ENCODE data around the gene CFAP57. TPM values are rescaled to one million over a fixed set of nuclear protein-coding genes. Genes with fewer than 3 reads are reported as not detected.
"Not testable (repeated sequence)": the region's sequence is repeated elsewhere in the genome, so short reads cannot be mapped to it uniquely, and the experiment has no call there.

Gene CFAP57
- total RNA-seq, 1 donor from 2014 or later = 4.1 TPM

GRCh38 chr1:43205671-43206070 is 33.5 kb downstream of the CFAP57 start:
- no peaks in the 10 kb centered on the region for H3K9me3 ChIP-seq
- H3K36me3 ChIP-seq = no peaks in the 10 kb centered on the region
- H3K27ac ChIP-seq = peak overlapping the region; percentile 76
- intact Hi-C loops (cut with DNase I) = no loop called here
- DNase-seq = no peak
- peaks cover 19% of the 10 kb centered on the region for H3K4me1 ChIP-seq
- no peak overlapping the region for H3K4me3 ChIP-seq
- ATAC-seq = no peak
- TF ChIP-seq CTCF (IDR thresholded peaks at IDR 0.05) = no peak
- no peaks in the 10 kb centered on the region for H3K27me3 ChIP-seq (ENCODE audit: low read depth)

DNA sequence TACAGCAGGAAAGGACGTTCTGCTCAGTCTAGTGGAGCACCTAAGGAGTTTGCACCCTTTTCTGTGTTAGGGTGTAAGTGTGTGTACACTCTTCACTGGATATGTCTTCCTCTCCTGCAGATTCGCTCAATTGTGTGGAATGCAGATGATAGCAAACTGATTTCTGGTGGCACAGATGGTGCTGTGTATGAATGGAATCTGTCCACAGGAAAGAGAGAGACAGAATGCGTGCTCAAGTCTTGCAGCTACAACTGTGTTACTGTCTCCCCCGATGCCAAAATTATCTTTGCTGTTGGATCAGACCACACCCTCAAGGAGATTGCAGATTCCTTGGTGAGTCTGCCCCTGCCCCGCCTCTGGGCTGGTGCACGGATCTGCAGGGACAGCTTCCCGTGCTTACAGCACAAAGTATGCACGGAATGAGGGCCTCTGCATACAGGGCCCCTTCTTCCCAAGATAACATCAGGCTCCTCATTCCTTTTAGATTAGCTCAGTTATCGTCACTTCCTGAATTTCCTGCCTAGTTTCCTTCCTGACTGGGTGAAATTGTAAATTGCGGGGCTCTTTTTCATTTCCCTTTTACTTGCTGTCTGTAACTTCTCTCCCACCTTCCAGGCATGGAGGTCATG is 34.6 kb downstream of the CFAP57 start:
- Histone ChIP-seq H3K36me3 (no peaks in the 10 kb centered on the region), H3K4me3 (peak overlapping the region; percentile 21), H3K27ac (peak overlapping the region; percentile 76), H3K27me3 (ENCODE audit: low read depth) (no peaks in the 10 kb centered on the region), H3K4me1 (peaks cover 19% of the 10 kb centered on the region), H3K9me3 (no peaks in the 10 kb centered on the region)
- ATAC-seq (peak; percentile 94 to 95), DNase-seq (peak; percentile 67)
- intact Hi-C loops (cut with DNase I) = no loop called here
- no peak for TF ChIP-seq CTCF (IDR thresholded peaks at IDR 0.05)

DNA sequence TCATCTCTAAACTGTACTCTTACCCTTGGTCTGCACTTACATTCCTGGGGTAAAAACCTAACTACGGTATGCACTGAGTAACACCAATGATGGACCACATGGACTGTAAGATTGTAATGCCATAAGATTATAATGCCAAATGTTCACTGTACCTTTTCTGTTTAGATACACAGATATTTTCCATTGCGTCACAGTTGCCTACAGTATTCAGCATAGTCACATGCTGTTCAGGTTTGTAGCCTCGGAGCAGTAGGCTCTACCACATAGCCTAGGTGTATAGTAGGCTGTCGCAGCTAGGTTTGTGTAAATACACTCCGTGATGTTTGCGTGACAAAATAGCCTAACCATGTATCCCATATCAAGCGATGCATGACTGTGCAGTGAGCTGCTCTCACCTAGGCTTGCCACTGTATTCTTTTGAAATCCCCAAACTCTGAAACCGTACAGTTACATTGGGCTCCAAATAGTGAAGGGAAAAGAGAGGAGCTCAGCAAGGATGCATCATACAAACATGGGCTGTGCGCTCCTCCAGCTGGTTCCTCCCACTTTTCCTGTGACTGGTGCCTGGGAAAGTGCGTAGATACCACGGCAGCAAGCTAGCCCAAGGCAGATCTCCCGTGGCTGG is 35.2 kb downstream of the CFAP57 start:
- Histone ChIP-seq H3K9me3 (no peaks in the 10 kb centered on the region), H3K27me3 (ENCODE audit: low read depth) (no peaks in the 10 kb centered on the region), H3K36me3 (no peaks in the 10 kb centered on the region), H3K4me3 (peak overlapping the region; percentile 21), H3K27ac (peak overlapping the region; percentile 76), H3K4me1 (peaks cover 19% of the 10 kb centered on the region)
- DNase-seq (no peak), ATAC-seq (peak; percentile 6 to 40)
- intact Hi-C loops (cut with DNase I) = no loop called here
- TF ChIP-seq CTCF (IDR thresholded peaks at IDR 0.05) = no peak

DNA sequence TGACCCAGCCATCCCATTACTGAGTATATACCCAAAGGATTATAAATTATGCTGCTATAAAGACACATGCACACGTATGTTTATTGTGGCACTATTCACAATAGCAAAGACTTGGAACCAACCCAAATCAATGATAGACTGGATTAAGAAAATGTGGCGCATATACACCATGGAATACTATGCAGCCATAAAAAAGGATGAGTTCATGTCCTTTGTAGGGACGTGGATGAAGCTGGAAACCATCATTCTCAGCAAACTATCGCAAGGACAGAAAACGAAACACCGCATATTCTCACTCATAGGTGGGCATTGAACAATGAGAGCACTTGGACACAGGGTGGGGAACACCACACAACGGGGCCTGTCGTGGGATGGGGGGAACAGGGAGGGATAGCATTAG is 36.1 kb downstream of the CFAP57 start:
- H3K9me3 ChIP-seq; H3K36me3 ChIP-seq; DNase-seq; H3K27ac ChIP-seq; ATAC-seq; H3K4me3 ChIP-seq; H3K27me3 ChIP-seq (ENCODE audit: low read depth); intact Hi-C loops (cut with DNase I): not testable (repeated sequence)
- peaks cover 19% of the 10 kb centered on the region for H3K4me1 ChIP-seq

DNA sequence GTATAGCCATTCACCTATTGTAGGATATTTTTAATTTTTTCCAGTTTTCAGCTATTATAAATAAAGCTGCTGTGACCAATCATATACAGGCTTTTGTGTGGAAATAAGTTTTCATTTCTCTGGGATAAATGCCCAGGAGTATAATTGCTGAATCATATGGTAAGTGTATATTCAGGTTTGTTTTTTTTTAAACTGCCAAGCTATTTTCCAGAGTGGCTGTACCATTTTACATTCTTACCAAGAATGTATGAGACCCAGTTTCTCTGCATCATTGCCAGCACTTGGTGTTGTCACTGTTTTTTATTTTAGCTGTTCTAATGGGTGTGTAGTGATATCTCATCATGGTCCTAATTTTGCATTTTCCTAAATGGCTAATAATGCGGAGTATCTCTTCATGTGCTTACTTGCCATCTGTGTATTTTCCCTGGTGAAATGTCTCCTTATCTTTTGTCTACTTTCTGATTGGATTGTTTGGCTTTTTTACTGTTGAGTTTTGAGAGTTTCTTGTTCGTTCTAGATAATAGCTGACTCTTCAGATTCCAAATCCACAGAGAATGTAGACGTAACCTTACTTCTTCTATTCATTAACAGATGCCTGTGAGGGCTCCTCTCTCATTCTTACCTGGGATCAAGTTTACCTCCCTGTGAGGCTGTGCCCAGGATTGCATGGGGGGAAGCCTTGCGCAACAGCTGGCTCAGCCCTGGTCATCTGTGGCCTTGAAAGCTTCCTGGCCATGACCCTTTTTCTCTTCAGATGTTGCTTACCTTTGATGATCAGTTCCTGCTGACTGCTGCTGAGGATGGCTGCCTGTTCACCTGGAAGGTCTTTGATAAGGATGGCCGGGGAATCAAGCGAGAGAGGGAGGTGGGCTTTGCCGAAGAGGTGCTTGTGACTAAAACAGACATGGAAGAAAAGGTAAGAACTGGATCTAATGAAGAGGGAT is 42.6 kb downstream of the CFAP57 start:
- Histone ChIP-seq H3K27me3 (ENCODE audit: low read depth) (no peaks in the 10 kb centered on the region), H3K9me3 (no peaks in the 10 kb centered on the region), H3K4me1 (peaks cover 5% of the 10 kb centered on the region), H3K4me3 (no peak overlapping the region), H3K36me3 (no peaks in the 10 kb centered on the region), H3K27ac (no peak overlapping the region)
- TF ChIP-seq CTCF (IDR thresholded peaks at IDR 0.05) = no peak
- intact Hi-C loops (cut with DNase I) = no loop called here
- DNase-seq (no peak), ATAC-seq (no peak)

Measured in lower lobe of right lung (tissue), 2 donors.